Ovary (tissue), 3 donors: Measurements from ENCODE around the gene SVOPL.

Experiments used
- CTCF ChIP-seq, 3 donors: fragments of 450-650 bp in 2 of 3; fragments of 200-600 bp in 1 of 3; IDR thresholded peaks; one replicate each; pipeline versions ENCODE4 v1.5.1 to v1.8.0; 2016 to 2022; ENCODE audit warnings: antibody characterized with exemption in 3 of 3, mild to moderate bottlenecking in 1 of 3
- POLR2A ChIP-seq: fragments of 450-650 bp; IDR thresholded peaks from one replicate; pipeline ENCODE4 v1.6.1; 2017; ENCODE audit warnings: antibody characterized with exemption, mild to moderate bottlenecking, moderate library complexity
- donor health status: DM: no; HTN: no; CAD: no.

GRCh38 chr7:138746073-138746472 lies 44.9 kb upstream of the SVOPL start:
- TF ChIP-seq CTCF (IDR thresholded peaks at IDR 0.05) (no peak), POLR2A (no peak)
